RPMI7951 (cell line): ENCODE results near the gene EMID1. TPM values are rescaled to one million over a fixed set of nuclear protein-coding genes. Genes with fewer than 3 reads are reported as not detected.
"Not testable (repeated sequence)": the region's sequence is repeated elsewhere in the genome, so short reads cannot be mapped to it uniquely, and the experiment has no call there.

Source experiments
- DNase-seq: peaks from one replicate; pipeline ENCODE4 v3.0.0-alpha.2; 2012; ENCODE audit warnings: low read depth
- total RNA-seq: library from RNA; depleted of rRNA; stranded (reverse); fragments of >200 nt; shearing (Covaris generic); gene quantifications from 2 replicates; pipeline ENCODE4 v1.2.3, GENCODE V29; 2014

Gene EMID1
- total RNA-seq, 1 experiment from 2014 or later = not detected

DNA sequence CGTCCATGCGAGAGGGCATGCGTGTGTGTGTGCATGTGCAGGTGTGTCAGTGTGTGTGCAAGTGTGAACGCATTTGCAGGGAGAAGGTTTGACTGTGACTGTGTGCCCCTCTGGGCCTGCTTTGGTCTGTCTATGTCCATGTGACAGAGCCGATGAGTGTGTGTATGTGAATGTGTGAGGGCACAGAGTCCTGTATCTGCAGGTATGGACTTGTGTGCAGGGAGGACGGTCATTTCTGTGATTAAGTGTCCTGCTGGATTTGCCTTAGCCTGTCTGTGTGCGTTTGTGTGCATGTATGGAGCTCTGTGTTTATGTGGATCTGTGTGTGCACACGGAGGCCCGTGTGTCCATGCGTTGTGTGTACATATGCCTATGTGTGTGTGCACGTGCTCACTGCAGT lies 5.4 kb downstream of the EMID1 start:
- no peak for DNase-seq

- DNase-seq = no peak
These were observed 5.8 kb downstream of the EMID1 start for GRCh38 chr22:29211466-29211865.

DNA sequence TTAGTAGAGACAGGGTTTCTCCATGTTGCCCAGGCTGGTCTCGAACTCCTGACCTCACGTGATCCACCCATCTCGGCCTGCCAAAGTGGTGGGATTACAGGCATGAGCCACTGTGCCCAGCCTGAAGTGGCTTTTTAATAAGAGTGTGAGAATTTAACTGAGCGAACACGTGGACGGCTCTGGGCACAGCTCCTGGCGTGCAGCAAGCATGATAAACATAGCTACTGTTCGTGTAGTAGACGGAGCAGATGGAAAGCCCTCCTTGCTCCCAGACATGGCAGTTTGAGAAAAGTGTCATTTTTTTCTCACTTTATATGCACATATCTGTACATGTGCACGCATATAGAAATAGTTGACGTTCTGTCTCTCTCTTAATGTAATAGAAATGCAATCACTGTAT lies 7.0 kb downstream of the EMID1 start:
- no peak for DNase-seq

- DNase-seq = no peak
These were observed 7.8 kb downstream of the EMID1 start for GRCh38 chr22:29213493-29213892.

DNA sequence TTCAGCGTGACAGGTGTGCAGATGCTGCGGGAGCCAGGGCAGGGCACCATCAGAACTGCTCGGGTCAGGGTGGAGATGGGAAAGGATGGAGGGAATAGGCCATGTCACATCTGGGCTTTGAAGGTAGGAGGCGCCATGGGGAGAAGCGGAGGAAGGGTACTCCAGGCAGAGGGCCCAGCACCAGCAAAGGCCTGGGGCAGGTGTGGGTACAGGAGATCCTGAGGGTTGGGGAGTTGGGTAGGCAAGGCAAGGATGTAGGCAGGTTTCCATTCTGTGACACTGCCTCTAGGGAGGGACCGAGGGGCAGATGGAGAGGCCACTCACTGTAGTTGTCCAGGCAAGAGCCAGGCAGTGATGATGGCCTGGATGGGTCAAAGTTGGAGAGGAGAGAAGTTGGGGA lies 8.5 kb downstream of the EMID1 start:
- DNase-seq = no peak

DNA sequence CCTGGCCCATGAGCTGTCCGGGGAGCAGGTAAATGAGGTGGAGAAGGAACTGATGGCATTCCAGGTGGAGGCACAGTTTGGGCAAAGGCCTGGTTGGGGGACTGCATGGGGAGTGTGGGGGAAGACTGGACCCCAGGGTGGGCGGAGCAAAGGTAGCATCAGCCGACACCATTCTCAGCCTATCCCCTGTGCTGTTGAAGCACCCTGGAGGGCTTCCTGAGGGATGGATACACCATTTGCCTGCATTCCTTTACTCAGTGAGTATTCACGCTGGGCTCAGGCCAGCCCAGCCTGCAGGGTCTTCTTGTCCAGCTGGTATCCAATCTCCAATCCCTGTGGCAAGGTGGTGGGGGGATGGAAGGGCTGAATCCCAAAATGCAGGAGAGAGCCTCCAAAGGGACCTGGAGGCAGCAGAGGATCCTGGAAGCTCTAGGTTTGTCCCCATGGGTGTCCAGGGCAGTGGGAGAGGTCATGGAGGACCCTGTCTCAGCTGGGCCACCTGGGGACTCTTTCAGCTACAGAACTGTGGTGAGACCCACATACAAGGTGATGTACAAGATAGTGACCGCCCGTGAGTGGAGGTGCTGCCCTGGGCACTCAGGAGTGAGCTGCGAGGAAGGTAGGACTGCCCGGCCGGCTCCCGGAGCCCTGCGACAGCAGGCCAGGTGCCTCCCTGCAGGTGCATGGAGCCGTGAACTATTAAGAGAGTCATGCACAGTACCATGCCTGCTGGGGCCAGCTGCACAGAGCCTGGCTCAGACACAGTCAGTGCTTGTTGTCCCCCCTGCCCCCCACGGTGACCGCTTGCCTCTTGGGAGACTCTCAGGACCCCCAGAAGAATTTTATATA lies 9.5 kb downstream of the EMID1 start:
- DNase-seq = no peak

DNA sequence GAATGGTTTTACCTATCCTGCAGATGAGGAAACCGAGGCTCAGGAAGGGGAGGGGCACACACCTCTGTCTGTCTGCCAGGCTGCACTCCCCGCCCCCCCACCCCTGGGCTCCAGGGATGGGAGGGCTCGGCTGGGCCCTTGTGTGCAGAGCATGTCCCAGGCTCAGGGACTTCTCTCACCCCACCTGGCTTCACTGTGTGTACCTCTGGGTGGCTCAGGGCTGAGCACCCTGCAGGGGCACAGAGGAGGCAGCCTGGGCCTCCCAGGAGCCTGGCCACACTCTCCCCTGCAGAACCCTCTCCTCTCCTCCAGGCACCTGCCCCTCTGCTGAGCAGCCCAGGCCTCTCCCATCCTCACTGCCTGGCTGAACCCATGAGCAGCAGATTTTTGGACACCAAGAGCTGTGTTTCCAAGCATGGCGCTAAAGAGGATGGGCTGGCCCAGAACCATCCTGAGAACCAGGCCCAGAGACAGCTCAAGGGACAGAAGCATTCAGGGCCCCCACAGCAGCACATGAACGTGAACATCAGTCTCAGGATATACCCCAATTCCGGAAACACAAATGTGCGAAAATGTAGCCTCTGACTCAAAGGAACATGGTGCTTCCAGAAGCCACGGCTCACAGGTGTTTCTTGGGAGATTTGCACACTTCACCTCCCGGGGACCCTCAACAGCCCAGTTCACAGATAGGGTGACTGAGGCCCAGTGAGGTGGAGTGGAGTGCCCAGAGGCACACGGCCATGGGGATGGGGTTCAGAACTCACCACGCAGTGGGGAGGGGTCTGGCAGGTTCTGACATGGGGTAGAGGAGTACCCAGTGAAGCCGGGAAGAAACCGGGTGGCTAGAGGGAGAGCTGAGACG lies 10.5 kb downstream of the EMID1 start:
- DNase-seq = no peak

DNA sequence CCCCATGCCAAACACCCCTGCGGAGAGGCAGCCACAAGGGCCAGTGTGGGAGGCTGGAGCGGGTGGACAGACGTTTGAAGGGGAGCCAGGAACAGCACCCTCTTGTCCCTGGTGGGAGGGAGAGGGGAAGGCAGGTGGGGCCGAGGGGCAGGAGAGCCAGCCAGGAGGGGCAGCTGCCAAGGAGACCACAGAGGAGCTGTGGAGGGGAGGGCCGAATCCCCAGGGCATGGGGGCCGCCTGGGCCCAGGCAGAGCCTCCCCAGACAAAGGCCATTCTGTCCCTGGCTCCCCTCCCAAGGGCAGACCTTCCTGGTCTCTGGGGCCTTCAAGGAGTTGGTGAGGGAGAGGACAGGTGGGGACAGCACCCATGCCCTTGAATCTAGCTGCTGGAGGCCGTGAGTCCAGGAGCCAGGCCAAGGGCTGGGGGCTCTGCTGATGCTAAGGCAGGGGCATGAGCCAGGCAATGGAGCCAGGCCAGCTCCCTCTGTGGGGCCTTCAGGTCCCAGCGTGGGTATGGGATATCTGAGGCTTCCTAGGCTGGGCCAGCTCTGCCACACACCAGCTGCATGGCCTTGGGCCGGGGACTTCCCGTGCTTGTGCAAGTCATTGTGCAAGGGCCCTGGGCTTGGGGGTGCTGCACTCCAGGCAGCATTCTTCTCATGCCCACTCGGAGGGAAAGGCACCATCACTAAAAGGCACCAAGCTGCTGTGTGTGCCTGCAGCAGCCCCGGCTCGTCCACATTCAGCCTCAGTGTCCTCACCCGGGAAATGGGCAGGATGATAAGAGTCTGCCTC lies 11.4 kb downstream of the EMID1 start:
- peak; percentile 78 for DNase-seq

DNA sequence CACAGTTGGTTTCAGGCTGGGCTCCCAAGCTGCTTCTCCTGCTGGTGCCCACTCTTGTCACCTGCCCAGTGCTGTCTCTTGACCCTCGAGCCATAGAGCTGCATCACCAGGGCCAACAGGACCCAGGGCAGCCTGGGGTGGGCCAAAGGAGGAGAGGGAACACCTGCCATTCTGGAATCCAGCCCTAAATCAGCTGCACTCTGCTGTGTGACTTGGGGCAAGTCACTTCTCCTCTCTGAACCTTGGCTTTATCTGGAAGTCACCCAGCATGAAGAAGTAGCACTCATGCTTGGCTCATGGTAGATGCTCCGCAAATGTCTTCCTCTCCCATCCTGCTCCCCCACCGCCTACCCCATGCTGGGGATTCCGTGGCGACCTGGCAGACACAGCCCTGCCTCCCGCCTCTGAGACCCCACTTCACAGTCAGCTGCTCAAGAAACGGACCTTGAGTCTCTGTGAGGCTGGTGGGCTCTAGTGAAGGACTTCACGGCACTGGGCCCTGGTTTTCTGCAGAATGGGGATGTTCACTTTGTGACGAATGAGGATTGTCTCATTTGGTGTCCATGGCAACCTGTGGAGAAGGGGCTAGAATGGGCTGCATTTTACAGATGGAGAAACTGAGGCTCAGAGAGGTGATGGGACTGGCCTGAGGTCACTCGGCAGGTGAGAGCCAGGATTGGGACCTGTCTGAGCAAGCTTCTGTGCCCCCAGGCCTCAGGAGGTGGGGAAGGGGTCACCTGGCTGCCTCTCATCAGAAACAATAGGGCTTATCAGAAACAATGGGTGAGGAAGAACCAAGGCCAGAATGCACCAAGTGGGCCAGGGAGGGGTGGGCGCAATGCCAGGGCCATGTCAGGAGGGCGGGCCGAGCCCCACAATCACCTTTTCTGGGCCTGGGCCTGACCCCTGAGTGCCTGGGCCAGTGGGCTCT lies 12.4 kb downstream of the EMID1 start:
- DNase-seq = no peak

DNA sequence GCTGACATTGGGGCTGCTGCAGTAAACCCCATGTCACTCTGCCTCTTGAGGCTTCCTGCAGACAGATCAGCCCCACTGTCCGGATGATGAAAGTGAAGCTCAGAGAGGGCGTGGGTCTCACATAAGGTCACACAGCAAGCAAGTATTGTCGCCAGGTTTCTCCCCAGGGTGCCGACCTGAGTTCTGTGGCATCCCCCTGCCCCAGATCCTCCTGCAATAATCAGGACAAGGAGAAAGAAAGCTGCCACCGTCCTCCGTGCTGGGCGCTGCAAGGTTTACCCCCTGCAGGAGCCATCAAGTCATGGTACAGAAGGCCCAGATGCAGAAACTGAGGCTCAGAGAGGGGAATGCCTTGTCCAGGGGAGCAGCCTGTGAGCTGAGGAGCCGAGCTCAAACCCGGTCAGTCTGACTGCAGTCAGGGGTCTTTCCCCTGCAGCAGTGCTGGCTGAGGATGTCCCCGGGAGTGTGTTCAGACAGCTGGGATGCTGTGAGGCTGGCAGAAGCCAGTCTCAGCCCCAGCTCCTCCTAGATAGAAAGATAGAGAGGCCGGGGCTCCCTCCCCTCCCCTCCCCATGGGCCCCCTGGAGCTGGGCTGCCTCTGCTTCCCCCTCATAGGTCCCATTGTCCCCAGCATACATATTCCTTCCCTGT lies 13.2 kb downstream of the EMID1 start:
- no peak for DNase-seq

DNA sequence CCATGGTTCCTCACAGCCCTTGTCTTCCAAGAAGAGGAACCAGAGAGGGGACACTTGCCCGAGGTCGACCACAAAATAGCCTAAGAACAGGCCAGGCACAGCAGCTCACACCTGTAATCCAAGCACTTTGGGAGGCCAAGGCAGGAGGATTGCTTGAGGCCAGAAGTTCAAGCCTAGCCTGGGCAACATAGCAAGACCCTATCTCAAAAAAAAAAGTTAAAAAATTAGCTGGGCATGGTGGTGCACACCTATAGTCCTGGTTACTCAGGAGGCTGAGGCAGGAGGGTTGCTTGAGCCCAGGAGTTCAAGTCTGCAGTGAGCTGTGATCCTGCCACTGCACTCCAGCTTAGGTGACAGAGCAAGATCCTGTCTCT lies 13.7 kb downstream of the EMID1 start:
- not testable (repeated sequence) for DNase-seq

DNA sequence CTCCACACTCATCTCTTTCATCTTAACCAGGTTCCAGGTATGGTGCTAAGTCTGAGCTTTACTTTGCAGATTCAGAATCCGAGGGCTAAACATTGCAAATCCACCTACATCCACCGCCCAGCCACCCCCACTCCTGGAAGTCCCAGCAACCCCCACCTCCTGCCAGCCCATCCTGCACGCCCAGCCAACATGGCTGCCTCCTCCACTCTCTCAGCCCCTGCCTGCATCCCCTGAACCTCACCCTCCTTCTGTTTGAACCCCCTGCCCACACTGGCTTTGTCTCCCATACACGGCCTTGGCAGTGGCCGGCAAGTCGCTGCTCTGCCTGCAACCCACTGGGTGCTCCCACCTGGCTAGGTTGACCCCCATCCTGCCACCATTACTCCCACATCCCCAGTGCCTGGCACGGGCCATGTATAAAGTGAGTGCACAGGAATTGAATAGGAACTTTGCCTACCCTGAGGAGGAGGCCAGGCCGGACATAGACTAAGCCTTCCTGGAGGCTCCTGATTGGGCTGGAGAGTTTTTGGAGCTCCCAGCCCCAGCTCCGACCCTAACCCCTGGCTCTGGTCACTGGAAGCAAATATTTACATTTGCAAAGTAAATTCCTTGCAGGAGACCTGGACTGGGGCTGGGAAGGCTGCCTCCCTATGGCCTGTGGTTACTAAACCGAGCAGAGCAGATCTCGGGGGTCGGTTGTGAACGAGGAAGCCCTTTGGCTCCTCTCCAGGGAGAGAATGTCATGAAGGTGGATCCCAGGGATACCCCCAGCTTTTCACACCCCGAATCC lies 14.4 kb downstream of the EMID1 start:
- DNase-seq = no peak

DNA sequence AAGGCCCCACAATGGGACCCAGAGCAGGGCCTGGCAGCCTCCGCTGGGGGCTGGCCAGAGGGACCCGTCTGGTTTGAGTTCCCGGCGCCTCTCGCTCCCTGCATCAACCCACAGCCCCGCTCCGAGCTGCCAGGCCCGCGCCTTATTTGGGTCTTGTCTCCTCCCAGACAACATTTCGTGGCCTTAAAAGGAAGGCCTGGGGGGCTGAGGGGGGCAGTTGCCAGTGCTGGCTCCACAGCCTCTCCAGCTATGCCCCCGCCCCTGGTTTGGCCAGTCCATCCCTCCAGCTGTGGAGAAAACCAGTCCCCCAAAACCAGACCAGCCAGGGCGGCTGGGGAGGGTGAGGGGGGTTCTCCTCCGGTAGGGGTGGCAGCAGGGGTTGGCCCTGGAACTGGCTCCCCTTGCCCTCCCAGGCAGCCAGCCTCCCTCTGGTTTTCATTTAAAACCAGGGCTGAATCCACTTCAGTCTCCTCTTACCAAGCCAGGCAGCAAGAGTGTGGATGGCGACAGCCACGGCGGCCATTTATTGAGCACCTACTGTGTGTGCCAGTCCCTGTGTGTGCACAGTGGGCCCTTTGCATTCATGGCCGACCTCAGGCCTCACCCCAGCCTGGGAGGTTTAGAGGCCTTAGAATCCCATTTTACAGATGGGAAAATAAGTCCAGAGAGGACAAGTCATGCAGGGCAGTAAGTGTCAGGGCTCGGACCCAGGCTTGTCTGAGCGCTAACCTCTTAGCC lies 18.6 kb downstream of the EMID1 start:
- DNase-seq = no peak

- DNase-seq = no peak
These were observed 19.2 kb downstream of the EMID1 start for GRCh38 chr22:29224859-29225410.

DNA sequence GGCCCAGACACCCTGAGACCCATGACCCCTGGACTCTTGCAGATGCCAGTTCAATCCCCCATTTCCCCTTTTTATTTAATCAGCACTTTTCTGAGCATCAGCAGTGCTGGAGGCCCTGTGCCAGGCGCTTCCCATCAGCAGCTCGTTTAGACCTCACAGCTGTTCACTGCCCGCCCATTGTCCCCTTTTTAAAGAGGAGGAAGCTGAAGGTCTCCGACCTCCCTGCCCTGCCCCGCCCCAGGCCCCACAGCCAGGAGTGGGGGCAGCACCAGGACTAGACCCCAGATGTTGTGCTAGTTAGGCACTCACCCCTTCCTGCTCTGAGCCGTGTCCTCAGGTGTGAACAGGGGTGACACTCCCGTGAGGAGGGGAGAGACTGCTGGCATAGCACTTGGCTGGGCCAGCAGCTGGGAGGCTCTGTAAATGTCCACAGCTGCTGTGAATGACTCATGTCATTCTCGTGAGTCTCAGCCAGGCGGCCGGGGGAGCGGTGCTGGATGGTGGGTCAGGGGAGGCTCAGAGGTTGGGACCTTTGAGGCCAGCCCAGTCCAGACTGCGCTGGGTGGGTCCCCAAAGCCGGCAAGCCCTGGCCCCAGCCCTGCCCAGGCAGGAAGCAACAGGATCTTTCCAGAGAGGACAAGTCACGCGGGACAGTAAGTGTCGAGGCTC lies 19.9 kb downstream of the EMID1 start:
- peak; percentile 42 for DNase-seq

- no peak for DNase-seq
These were observed 20.8 kb downstream of the EMID1 start for GRCh38 chr22:29226351-29226981.
